ENCODE measurements around the gene ZNF521. TPM values are rescaled to one million over a fixed set of nuclear protein-coding genes. Genes with fewer than 3 reads are reported as not detected.

The ZNF521 gene
- total and polyA plus RNA-seq, 8 donors: 0.80 to 290 (median 11.1) TPM

DNA sequence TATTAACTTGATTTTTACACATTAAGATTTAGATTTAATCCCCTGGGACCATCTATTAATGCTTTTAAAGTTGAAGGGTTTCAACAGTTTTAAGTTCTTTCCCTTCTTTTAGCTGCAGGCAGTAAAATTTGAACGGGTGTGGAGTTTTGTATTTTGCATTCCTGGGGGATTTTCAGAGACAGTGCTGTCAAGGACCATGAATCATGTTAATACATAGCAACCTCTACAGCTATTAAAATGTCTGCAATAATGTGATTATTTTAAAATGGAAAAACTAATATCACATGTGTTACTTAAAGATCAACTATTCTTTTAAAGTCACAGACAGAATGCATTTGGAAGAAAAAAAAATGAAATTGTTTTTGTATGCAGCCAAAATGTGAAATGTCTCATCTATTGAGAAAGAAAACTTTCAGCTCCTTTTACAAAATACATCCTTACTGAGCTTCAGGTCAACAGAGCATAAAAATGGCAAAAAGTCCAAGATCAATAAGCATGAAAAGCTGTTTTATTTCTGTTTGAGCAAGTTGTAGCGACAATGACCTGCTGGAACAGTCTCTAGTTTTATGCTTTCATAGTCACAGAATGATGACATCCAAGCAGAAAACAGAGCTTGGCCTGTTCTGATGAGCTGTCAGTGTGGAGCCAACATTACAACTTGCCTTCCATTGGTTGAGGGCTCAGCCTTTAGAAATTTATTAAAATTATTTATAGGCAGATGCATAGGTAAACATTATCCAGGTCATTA is 21.6 kb upstream of the ZNF521 start:
- TF ChIP-seq EP300 (IDR thresholded peaks at IDR 0.05): no peak
- TF ChIP-seq POLR2AphosphoS5 (IDR thresholded peaks at IDR 0.05): no peak
- H3K36me3 ChIP-seq: no peaks in the 10 kb centered on the region
- 66 to 79% (median 71%) methylated on average over 2 of the region's 2 CpGs for WGBS, 5 donors
- no peaks in the 10 kb centered on the region for H3K4me1 ChIP-seq
- H3K4me3 ChIP-seq: no peak overlapping the region
- intact Hi-C loops (cut with DNase I; ENCODE audit: low total_unique reads): no loop called here
- H3K27ac ChIP-seq: no peak overlapping the region
- H3K9me3 ChIP-seq: no peaks in the 10 kb centered on the region
- no peak for DNase-seq
- H3K27me3 ChIP-seq: peaks cover 0 to 6% (median 4%) of the 10 kb centered on the region in 3 donors

DNA sequence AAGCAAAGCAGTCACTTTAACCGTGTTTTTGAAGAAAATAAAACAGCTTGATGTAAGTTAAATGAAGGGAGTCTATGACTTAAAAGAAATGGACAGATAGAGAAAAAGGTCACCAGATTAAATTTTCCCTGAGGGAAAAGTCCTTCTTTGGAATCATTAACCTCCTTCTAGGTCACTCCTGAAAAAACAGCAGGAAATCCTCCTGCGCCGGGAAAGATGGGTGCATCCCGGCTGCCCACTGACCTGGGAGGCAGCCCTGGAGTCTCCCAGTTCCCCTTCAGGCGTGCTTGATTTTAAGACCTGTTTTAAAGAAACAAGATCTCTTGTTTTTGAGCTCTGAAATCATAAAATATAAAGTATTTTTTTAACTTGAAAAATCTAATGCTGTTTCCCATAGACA is 18.4 kb upstream of the ZNF521 start:
- peaks cover 0 to 6% (median 4%) of the 10 kb centered on the region in 3 donors for H3K27me3 ChIP-seq
- TF ChIP-seq EP300 (IDR thresholded peaks at IDR 0.05) (no peak), POLR2A (IDR thresholded peaks at IDR 0.05) (no peak), POLR2AphosphoS5 (IDR thresholded peaks at IDR 0.05) (no peak)
- TF ChIP-seq, protein P1, sequence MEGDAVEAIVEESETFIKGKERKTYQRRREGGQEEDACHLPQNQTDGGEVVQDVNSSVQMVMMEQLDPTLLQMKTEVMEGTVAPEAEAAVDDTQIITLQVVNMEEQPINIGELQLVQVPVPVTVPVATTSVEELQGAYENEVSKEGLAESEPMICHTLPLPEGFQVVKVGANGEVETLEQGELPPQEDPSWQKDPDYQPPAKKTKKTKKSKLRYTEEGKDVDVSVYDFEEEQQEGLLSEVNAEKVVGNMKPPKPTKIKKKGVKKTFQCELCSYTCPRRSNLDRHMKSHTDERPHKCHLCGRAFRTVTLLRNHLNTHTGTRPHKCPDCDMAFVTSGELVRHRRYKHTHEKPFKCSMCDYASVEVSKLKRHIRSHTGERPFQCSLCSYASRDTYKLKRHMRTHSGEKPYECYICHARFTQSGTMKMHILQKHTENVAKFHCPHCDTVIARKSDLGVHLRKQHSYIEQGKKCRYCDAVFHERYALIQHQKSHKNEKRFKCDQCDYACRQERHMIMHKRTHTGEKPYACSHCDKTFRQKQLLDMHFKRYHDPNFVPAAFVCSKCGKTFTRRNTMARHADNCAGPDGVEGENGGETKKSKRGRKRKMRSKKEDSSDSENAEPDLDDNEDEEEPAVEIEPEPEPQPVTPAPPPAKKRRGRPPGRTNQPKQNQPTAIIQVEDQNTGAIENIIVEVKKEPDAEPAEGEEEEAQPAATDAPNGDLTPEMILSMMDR (IDR thresholded peaks at IDR 0.05): no peak
- H3K27ac ChIP-seq: no peak overlapping the region
- no peaks in the 10 kb centered on the region for H3K36me3 ChIP-seq
- WGBS, 5 donors: 61 to 78% (median 73%) methylated on average over 5 of the region's 5 CpGs
- no peak for DNase-seq
- no peaks in the 10 kb centered on the region for H3K4me1 ChIP-seq
- no peaks in the 10 kb centered on the region for H3K9me3 ChIP-seq
- intact Hi-C loops (cut with DNase I; ENCODE audit: low total_unique reads): no loop called here
- H3K4me3 ChIP-seq: no peak overlapping the region

DNA sequence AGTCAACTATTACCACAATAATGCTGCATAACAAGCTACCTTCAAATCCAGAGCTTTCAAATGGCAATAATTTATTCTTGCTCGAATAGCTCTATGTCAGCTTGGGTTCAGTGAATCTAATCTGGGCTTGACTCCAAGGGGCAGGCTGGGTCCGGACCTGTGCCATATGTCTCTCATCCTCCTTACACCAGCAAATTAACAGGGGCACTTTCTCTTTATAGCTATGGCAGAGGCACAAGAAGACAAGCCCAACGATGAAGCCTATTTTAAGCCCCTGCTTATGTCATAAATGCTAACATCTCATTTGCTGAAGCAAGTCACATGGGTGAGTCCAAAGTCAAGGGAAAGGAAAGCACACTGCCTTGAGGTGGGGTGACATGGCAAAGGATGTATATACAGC is 13.3 kb upstream of the ZNF521 start:
- no peaks in the 10 kb centered on the region for H3K4me1 ChIP-seq
- no peak overlapping the region for H3K27ac ChIP-seq
- no peaks in the 10 kb centered on the region for H3K36me3 ChIP-seq
- H3K27me3 ChIP-seq: peaks cover 0 to under 1% (median 0%) of the 10 kb centered on the region in 3 donors
- WGBS, 5 donors: 63 to 72% (median 66%) methylated on average over 3 of the region's 3 CpGs
- no peak overlapping the region for H3K4me3 ChIP-seq
- H3K9me3 ChIP-seq: peaks cover 0 to 3% (median 0%) of the 10 kb centered on the region in 4 donors
- no peak for TF ChIP-seq POLR2A (IDR thresholded peaks at IDR 0.05)
- TF ChIP-seq EP300 (IDR thresholded peaks at IDR 0.05): no peak
- TF ChIP-seq, protein P1 (IDR thresholded peaks at IDR 0.05): no peak
- TF ChIP-seq POLR2AphosphoS5 (IDR thresholded peaks at IDR 0.05): no peak
- intact Hi-C loops (cut with DNase I; ENCODE audit: low total_unique reads): no loop called here
- DNase-seq: no peak

DNA sequence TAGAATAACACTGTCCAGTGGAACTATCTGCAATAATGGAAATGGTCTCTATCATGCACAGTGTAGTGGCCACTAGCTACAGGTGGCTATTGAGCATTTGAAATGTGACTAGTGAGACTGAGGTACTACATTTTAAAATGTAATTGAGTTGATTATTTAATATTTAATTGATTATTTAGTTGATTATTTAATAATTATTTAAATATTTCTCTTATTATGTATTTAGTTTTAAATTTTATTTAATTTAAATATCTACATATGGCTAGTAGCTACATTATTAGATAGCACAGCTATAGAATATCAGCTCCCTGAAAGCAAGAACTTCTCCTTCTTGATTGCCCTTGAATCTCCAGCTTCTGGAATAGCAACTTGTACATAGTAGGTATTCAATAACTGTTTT is 12.8 kb upstream of the ZNF521 start:
- H3K27me3 ChIP-seq: no peaks in the 10 kb centered on the region
- H3K36me3 ChIP-seq: no peaks in the 10 kb centered on the region
- TF ChIP-seq EP300 (IDR thresholded peaks at IDR 0.05): no peak
- no peak for TF ChIP-seq POLR2AphosphoS5 (IDR thresholded peaks at IDR 0.05)
- TF ChIP-seq, protein P1 (IDR thresholded peaks at IDR 0.05): no peak
- TF ChIP-seq POLR2A (IDR thresholded peaks at IDR 0.05): no peak
- H3K9me3 ChIP-seq: peaks cover 0 to 3% (median 0%) of the 10 kb centered on the region in 4 donors
- no peaks in the 10 kb centered on the region for H3K4me1 ChIP-seq
- intact Hi-C loops (cut with DNase I; ENCODE audit: low total_unique reads): no loop called here
- no peak overlapping the region for H3K27ac ChIP-seq
- DNase-seq: no peak
- no peak overlapping the region for H3K4me3 ChIP-seq

DNA sequence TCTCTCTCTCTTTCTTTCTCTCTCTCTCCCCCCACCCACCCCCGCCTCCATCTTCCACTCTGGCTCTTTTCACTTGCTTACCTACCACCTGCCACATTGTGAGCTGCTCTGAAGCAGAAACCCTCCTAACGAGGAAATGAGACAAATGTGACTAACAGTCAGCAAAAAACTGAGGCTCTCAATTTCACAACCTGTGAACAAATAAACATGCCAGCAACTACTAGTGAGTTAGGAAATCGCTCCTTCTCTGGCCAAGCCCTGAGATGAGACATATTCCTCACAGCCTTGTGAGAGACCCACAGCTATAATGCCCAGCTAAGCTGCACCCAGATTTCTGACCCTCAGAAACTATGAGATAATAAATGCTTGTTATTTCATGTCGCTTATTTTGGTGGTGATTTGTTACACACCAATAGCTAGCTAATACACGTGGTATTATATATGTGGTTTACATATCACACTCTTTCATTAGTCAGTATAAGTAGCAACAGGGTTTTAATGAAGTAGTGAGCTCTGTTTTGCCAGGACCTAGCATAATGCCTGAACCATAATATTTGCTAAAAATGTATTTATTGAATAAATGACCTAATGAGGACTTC is 8.4 kb upstream of the ZNF521 start:
- TF ChIP-seq, protein P1 (IDR thresholded peaks at IDR 0.05): no peak
- no peak for TF ChIP-seq POLR2AphosphoS5 (IDR thresholded peaks at IDR 0.05)
- no peak for TF ChIP-seq EP300 (IDR thresholded peaks at IDR 0.05)
- intact Hi-C loops (cut with DNase I; ENCODE audit: low total_unique reads): no loop called here
- H3K36me3 ChIP-seq: no peaks in the 10 kb centered on the region
- H3K27me3 ChIP-seq: no peaks in the 10 kb centered on the region
- WGBS, 5 donors: 75 to 85% (median 82%) methylated on average over 5 of the region's 5 CpGs
- DNase-seq: no peak
- H3K27ac ChIP-seq: no peak overlapping the region
- no peak overlapping the region for H3K4me3 ChIP-seq
- H3K9me3 ChIP-seq: peaks cover 0 to 3% (median 0%) of the 10 kb centered on the region in 4 donors
- H3K4me1 ChIP-seq: no peaks in the 10 kb centered on the region
